GM21423 (cell line): Measurements from ENCODE around the gene HAS3.
"Not testable (repeated sequence)": the region's sequence is repeated elsewhere in the genome, so short reads cannot be mapped to it uniquely, and the experiment has no call there.

Experiments used
- ATAC-seq: cut with Tn5 transposase; IDR thresholded peaks from one replicate; pipeline ENCODE4 v1.9.1; 2021; ENCODE audit warnings: mild to moderate bottlenecking, moderate library complexity; ENCODE audit not compliant: unreplicated experiment

Gene HAS3

DNA sequence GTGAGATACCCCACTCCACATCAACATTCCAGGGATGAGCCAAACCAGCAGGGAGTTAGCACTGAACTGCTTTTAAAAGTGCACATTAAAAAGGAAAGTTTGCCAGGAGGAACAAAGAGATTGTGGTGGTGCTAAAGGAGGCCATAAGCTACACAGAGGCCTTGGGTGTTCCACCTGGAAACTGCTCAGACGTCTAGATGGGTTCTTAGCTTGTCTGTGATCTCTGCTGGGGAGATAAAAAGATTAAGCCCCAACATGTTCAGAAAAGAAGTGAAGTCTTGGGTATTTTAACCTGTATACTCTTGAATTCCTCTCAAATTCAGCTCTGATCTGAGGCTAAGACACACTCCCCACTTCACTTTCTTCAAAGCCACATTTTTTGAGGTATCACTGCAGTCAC, 10.4 kb downstream of the HAS3 start:
- no peak for ATAC-seq

DNA sequence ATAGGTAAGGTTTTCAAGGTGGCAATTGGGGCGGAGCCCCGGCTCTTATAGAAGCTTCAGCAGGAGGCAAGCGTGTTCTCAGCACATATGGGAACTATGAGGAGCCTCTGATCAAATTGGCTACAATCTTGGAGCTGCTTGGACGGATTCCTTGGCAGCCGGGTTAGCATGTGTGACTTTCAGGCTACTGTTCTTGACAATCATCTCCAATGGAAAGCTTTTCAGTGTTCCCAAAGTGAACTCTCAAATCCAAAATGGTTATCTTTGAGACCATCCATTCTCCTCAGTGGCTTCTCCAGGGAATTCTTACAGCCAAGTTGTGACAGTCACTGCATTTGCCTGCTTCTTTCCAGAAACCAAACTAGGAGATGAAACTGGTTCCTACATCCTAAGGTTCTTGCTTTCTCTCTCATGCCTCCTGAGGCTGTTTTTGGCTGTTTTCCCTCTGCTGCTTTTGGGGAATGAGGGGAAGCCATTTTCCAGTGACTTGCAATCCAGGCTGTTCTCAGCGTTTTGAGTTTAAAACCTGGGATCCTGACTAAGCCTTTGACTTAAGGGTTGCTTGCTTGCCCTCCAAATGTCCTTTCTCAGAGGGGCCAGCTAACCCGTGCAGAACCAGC, 10.9 kb downstream of the HAS3 start:
- no peak for ATAC-seq

DNA sequence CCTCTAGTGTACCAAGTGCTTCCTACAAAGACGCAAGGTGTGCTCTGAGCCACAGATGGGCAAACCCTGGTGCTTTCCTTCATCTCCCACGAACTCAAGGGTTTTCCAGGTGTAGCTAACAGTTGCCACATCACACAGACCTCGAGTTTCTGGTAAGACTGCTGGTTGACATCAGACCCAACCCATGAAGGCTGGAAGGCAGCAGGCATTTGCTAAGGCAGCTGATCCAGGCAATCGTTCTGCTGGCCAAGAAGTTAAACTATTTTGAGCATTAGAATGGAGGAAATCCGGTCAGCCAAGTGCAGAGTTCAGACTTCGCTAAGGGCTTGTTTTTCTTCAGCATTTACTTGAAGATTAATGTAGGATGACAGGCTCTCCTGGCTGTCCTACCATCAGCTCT, 11.5 kb downstream of the HAS3 start:
- no peak for ATAC-seq

DNA sequence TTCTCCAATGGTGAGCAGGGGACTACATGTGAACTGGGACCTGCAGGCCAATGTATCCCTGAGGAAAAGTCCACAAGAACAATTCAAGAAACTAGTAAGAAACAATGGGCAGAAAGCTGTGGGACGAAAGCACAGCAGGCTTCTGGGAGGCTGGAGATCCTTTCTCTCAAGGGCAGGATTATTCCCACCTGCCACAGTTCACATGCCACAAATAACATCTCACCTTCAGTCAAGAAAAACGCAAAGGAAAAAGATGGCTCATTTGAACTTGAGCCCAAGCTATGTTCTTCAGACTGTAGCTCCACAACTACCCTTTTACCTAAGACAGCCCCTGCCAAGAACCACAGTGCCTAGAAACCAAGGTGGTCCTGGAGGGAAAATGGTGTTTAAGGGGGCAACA, 13.0 kb downstream of the HAS3 start:
- ATAC-seq: no peak

DNA sequence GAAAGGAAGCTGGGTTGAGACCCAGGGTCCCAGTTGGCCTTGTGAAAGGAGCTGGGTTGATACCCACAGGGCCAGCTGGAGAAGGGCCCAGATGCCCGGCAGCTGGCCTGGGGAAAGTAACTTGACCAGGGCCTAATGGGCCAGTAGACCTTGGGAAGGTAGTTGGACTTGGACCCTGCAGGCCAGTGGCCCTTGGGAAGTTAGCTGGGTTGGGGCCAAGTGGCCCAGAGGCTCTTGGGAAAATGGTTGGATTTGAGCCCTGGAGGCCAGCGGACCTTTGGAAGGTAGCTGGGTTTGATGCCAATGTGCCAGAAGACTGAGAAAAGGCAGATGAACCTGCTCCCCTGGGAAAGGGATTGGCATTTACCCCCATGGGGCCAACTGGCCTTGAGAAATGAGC, 13.5 kb downstream of the HAS3 start:
- no peak for ATAC-seq

DNA sequence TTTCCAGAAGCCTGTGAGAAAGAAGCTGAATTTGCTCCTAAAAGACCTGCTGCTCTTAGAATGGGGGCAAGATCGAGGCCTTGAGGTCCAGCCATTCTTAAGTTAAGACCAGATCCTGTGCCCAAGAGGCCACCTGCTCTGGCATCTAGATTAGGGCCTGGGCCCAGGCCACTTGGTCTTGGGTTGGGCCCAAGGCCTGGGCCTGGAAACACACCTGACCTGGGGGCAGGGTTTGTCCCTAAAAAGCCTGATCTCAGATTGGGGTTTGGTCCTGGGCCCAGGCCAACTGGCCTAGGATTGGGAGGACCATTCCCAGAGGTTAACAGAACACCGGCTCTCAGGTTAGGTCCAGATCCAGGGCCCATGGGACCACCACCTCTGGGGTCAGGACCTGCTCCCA, 14.1 kb downstream of the HAS3 start:
- no peak for ATAC-seq

DNA sequence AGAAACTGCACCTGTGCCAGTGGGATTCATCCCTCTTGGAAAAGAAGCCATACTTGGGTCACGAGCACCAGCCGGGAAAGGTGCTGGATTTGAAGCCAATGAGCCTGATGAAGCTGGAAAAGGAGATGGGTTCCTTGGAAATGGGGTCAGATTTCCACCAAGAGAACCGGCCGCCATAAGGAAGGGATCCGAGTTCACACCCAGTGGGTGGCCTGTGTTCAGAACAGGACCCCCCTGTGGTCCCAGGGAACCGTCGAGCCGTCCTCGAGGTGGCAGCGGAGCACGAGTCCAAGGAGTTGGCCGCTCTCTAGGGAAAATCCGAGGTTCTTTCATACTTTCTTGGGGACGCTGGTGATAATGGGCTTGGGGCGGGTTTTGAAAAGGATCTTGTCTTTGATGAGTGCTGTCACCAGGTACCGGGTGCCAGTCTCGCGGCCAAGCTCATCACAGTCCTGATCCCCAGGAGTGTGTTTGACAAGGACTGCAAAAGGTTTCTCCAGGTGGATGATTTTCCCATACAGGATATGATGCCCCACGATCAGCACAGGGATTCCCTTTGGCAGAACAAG, 14.7 kb downstream of the HAS3 start:
- ATAC-seq: no peak

DNA sequence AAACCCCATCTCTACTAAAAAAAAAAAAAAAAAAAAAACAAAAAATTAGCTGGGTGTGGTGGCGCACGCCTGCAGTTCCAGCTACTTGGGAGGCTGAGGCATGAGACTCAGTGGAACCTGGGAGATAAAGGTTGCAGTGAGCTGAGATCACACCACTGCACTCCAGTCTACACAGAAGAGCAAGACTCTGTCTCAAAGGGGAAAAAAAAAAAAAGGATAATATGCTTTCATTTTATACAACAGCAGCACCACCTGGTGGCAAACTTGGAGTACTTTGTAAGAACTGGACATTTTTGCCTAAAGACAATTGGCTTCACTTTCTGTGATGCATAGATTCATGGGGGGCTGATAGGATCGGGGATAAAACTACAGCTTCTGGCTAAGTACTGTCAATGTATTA, 18.5 kb downstream of the HAS3 start:
- ATAC-seq: no peak

DNA sequence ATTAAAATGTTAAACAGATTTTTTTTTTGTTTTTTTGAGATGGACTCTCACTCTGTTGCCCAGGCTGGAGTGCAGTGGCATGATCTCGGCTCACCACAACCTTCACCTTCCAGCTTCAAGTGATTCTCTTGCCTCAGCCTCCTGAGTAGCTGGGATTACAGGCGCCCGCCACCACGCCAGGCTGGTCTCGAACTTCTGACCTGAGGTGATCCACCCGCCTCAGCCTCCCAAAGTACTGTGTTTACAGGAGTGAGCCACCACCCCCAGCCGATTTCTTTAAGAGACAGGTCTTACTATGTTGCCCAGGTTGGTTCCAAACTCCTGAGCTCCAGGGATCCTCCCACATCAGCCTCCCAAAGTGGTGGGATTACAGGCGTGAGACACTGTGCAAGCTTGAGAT, 19.0 kb downstream of the HAS3 start:
- not testable (repeated sequence) for ATAC-seq

DNA sequence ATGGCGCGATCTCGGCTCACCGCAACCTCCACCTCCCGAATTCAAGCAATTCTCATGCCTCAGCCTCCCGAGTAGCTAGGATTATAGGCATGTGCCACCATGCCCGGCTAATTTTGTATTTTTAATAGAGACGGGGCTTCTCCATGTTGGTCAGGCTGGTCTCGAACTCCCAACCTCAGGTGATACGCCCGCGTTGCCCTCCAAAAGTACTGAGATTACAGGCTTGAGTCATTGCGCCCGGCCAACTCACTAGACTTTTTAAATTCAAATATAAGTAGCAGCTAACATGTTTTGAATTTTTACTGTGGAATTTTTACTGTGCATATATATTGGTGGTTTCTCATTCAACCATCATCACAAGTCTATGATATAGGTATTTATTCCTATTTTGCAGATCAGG, 19.5 kb downstream of the HAS3 start:
- ATAC-seq: not testable (repeated sequence)

DNA sequence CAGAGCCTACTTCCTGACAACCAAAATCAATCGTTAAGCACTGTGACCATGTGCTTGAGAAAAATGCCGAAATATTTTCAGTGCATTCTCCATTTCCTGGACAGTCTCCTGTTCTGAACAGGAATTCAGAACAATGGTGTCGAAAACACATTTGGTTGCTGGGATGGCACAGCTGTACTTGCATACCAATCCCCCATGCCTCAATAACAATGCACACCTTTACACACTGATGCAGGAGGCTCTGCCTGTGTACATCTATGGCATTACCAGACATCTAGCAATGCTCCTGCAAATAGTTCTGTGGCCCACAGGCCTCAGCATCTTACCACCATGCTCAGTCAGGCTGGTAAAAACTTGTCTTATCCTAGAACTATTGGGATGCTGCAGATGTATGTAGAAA, 20.8 kb downstream of the HAS3 start:
- ATAC-seq: no peak

DNA sequence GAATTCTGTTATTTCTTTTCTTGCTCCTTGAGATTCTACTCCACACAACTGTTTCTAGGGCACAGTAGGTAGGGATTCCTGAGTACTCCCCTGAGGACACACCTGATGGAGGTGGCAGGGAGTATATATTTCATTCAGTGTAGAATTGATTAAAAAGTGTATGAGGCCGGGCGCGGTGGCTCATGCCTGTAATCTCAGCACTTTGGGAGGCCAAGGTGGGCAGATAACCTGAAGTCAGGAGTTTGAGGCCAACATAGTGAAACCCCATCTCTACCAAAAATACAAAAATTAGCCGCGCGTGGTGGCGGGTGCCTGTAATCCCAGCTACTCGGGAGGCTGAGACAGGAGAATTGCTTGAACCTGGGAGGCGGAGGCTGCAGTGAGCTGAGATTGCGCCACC, 21.3 kb downstream of the HAS3 start:
- not testable (repeated sequence) for ATAC-seq

DNA sequence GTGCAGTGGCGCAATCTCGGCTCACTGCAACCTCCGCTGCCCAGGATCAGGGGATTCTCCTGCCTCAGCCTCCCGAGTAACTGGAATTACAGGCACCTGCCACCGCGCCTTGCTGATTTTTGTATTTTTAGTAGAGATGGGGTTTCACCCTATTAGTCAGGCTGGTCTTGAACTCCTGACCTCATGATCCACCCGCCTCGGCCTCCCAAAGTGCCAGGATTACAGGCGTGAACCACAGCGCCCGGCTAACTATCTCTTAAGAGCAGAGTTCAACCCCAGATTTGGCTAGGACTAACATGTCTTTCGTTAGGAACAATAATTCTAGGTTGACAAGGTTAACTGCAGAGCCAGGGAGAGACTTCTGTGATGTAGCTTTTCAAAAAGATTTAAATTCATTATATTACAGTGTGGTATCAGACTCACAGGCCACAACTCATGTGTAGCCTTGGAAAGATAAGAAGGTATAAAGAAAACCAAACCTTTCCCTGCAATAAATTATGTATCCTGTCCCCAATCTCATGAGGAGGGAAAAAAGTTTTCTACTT, 22.6 kb downstream of the HAS3 start:
- no peak for ATAC-seq

DNA sequence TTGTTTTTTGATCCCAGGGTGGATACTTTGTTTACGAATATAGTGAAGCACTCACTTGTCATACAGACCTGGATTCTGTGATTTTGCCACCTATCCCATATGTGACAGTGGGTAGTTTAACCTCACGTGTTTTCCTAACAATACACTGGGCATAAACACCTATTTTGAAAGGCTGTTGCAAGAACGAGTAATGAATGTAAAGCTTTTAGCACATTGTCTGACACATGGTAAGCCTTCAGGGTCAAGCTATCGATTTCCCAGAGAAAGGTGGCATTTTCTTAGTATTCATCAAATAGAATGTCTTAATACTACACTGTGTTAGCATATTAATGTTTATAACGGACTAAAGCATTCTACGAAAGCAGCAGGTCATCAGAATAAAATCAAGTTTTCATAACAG, 25.0 kb downstream of the HAS3 start:
- ATAC-seq: no peak

DNA sequence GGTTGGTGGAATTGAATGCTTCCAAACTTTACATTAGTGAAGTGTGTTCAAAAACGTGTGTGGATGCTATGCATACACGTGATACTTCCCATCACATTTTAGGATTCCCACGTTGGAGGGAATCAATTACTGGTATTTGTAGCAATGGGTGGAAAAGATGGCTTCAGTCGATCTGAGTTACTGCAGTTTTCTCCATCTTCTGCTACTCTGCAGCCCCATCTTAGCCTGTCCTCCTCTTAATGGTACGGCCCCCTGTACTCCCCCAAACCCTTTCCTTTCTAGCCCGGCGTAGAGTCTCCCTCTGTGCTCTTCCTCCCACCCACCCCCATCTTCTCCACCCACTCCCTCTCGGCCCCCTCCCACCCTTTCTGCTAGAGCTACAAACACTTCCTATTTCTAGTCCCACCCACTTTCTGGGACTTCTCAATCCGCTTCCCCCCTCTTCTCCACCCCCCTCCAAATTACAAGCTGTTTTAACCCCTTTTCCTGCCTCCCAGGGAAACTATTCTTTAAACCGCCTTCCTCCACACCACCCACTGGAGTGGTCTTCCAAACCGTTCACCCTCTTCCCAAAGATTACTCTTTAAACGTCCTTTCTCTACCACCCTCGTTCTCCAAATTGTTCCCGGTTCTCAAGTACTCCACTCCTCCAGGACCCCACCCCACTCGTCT, 25.9 kb downstream of the HAS3 start:
- no peak for ATAC-seq

DNA sequence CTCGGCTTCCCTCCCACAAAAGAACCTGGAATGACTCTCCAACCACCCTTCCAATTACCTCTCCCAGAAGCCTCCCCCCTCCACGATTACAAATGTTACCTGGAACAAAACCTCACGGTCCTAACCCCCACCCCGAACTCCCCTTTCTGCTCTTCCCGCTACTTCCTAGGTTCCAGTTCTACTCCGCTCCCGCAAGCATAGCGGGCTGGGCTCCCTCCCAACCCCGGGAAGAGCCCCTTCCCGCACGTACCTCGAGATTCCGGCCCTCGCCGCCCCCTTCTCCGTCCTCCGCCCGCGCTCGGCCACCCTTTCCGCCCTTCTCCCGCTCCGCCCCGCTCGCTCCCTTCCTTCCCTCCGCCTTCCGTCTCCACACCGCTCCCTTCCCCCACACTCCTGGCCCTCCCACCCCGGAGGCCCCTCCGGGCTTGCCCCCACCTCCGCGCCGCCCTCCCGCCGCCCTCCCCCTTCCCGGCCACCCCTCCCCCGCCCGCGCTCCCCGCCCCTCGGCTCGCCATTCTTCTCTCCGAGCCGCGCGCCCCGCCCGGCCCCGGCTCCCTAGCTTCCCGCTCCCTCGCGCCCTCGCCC, 26.5 kb downstream of the HAS3 start:
- ATAC-seq: peak; percentile 52

DNA sequence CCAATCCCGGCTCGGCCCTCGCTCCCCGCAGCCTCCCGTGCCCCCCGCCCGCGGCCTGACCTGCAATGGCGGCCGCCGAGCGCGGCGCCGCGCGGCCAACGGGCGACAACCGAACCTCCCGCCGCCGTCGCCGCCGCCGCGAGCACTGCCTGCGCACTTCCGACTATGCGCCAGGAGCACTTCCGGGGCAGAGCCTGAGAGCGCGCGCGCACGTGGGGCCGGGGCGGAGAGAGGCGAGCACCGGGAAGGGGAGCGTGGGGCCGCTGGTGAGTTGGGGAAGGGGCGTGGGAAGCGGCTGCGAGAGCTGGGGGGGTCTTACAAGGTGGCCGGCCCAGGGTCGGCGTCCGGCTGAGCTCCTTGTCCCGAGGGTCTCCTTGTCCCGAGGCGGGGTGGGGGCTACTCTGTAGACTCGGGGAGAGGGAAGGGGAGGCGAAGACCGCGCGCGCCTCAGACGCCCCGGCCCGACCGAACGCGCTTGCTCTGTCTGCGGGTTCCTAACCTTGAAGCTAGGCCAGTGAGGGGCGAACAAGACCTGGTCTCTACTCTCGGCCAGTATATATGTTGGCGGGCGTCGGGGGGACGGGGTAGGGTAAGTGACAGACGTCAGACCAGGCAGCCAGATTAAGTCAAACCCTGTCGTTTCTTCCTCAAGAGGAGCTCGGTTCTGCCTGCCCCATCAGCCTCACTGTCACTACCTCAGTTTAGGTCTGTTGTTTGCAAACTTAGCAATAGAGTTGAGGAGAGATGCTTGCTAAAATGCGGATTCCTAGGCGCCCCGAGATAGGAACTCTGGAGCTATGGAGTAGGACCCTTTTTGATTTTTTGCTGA, 27.2 kb downstream of the HAS3 start, which contains the start of the genes CHTF8 and UTP4:
Gene CHTF8 (minus strand): TSS at position 165 of the 829 bp plus-strand sequence. CDS start 11,130 bp downstream, outside the sequence.
Gene UTP4 (plus strand): TSS at position 226 of the 829 bp plus-strand sequence. CDS start 811 bp downstream, outside the sequence.
- peak; percentile 87 for ATAC-seq

DNA sequence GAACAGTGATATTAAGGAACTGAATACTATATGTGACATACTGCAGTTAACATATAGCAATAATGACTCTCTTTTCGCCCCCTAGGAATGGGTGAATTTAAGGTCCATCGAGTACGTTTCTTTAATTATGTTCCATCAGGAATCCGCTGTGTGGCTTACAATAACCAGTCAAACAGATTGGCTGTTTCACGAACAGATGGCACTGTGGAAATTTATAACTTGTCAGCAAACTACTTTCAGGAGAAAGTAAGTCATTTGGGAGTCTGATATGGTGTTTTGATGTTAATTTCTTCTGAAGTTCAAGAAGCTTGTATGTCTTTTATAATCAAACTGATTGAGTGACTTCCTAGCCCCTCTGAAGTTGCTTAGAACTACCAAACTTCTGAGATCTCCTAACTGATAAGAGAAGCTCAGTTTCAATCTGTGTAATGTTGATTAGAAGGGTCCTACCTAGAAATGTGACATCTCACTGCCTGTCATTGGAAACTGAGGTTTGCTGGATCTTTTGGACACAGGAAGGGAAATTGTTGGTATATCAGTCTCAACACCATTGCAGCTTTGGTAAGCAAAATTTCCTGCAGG, 28.0 kb downstream of the HAS3 start:
- ATAC-seq: no peak

DNA sequence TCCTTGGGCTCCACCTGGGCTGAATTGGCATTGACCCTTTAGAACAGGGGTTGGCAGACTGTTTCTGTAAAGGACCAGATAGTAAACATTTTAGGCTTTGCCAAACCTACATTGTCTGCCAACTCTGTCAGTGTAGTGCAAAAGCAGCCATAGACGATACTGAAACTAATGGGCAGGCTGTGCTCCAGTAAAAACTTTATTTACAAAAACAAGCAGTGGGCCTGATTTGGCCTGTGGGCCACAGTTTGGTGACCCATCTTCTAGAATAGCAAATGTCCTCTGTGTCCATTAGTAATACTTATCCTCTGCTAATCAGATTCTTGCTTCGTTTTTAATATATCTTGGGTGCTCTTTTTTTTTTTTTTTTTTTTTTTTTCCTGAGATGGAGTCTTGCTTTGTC, 33.2 kb downstream of the HAS3 start:
- no peak for ATAC-seq

DNA sequence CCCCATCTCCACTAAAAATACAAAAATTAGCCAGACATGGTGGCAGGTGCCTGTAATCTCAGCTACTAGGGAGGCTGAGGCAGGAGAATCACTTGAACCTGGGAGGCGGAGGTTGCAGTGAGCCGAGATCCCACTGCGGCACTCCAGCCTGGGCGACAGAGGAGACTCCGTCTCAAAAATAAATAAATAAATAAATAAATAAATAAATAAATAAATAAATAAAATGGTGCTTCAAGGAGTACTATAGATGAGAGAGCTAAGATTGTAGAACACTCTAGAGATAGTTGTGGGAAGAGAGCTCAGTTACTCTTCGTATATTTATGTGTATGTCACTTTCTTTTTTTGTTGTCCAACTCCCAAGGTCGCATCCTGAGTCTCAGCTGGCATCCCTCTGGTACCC, 34.0 kb downstream of the HAS3 start:
- not testable (repeated sequence) for ATAC-seq
